Caki2 (cell line): ENCODE results near the gene CD300LG. TPM values are rescaled to one million over a fixed set of nuclear protein-coding genes. Genes with fewer than 3 reads are reported as not detected.
"Not testable (repeated sequence)": the region's sequence is repeated elsewhere in the genome, so short reads cannot be mapped to it uniquely, and the experiment has no call there.

Source experiments
- DNase-seq: peaks from one replicate; pipeline ENCODE4 v3.0.0-alpha.2; 2015; ENCODE audit warnings: low read depth
- in situ Hi-C: cut with HindIII; loops from 2 replicates; pipeline ENCODE4 v1.10.0; 2016; ENCODE audit warnings: low sequenced_read_pairs, low pct_unique_long_range_greater_than_20kb, mixed read lengths
- total RNA-seq: library from RNA; depleted of rRNA; stranded (reverse); fragments of >200 nt; shearing (Covaris generic); gene quantifications from 2 replicates; pipeline ENCODE4 v1.2.3, GENCODE V29; 2014; ENCODE audit warnings: low replicate concordance; rRNA removed

Gene CD300LG, protein sequence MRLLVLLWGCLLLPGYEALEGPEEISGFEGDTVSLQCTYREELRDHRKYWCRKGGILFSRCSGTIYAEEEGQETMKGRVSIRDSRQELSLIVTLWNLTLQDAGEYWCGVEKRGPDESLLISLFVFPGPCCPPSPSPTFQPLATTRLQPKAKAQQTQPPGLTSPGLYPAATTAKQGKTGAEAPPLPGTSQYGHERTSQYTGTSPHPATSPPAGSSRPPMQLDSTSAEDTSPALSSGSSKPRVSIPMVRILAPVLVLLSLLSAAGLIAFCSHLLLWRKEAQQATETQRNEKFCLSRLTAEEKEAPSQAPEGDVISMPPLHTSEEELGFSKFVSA
- not detected in 2 replicates for total RNA-seq

DNA sequence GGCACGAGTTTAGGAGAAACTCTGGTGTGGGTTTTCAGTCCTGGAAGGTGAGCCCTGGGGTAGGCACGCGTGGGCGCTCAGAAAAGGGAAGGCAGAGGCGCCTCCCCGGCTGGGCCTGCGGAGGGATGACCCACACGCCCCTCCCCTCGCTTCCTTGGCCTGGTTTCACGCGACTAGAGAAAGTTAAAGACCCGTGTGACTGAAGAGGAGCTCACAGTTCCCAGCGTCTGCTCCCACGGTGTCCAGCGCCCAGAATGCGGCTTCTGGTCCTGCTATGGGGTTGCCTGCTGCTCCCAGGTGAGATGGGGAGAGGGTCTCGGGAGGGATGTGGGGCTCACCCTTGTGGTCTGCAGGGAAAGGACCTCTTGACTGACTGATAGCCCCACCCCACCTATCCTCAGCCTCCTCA, at the start of gene CD300LG:
Gene CD300LG (plus strand): TSS at position 214 of the 409 bp plus-strand sequence. CDS start 41 bp downstream, at position 255.
- no peak for DNase-seq
- in situ Hi-C loops, result no loop called here

- in situ Hi-C loops, result not testable (repeated sequence)
These were observed 49.0 kb upstream of the CD300LG start for GRCh38 chr17:43798024-43798423.

DNA sequence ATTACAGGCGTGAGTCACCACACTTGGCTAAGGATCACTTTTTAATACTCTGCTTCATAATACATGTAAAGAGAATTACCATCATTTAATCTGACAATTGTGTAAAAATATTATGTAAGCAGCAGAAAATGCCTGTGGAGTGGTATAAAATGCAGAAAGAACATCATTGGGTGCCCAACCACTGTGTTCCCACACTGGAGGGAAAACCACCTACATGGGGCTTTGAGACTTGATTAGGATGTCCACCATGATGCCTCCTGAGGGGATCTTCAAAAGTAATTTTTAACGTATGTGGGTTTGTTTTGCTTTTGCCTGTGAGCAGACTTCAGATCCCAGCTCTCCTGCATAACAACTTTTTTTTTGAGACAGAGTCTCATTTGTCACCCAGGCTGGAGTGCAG, 47.9 kb upstream of the CD300LG start:
- no peak for DNase-seq
- in situ Hi-C loops, result no loop called here

More at GRCh38 chr17:43798024-43798423, 49.0 kb upstream of the CD300LG start:
- DNase-seq, result not testable (repeated sequence)

DNA sequence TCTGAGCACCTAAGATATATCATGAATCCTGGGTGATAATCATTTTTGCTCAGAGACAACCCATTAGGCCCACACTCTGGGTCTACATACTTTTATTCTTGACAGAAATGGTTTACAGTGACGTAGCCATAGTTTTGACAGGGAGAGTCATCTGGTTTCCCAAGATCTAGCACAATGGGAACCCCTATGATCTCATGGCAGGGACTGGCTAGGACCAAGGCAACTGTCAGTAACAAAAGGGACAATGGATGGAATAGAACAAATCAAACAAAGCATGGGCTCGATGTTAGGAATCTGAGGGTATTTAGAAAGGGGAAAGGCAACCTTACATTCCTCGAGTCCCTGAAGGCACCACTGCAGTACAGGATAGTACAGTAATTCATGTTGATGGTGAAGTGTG, 46.2 kb upstream of the CD300LG start:
- no peak for DNase-seq
- in situ Hi-C loops, result no loop called here

- DNase-seq, result no peak
- in situ Hi-C loops, result no loop called here
These were observed 45.1 kb upstream of the CD300LG start for GRCh38 chr17:43801844-43802243.

DNA sequence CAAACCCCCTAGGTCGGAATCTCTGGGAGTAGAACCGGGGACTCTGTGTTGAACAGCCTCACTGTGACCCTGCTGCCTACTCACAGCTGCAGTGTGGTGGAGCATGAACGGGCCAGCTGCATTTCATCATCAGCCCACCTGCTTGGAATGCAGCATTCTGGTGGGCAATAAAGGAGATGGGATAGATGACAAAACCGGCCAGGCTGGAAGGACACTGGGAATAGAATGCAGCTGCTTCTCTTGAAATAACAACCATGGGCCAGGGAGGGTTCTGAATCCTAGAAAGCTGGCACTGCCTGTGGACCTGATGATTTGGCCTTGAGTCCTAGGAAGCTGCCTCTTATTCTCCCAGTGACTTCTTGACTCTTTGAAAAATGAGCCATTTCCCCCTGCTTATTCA, 43.2 kb upstream of the CD300LG start:
- DNase-seq, result no peak
- in situ Hi-C loops, result no loop called here

DNA sequence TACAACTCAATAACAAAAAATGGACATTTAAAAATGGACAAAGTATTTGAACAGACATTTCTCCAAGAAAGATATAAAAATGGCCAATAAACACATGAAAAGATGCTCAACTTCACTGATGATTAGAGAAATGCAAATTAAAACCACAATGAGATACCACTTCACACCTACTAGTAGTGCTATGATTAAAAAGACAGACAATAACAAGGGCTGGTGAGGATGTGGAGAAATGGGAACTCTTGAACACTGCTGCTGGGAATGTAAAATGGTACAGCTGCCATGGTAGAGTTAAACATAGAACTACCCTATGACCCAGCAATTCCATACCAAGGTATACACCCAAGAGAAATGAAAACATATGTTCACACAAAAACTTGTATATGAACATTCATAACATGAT, 41.9 kb upstream of the CD300LG start:
- DNase-seq, result no peak
- in situ Hi-C loops, result no loop called here

DNA sequence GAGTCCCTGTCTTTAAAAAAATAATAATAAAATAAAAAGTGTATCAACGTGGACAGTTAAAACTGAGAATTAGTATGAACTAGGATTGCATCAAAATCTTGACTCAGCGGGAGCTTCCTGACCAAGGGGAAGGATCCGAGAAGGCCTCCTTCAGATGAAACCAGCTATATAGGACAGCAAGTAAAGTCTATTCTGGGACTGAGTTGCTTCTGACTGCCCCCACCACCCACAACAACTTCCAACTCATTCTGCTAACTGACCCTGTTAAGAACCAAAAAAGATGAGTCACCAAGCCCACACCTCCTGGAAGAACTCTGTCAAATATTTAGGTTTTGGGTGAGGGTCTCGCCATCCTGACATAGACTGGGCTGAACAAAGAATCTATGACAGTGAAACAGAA, 38.9 kb upstream of the CD300LG start:
- DNase-seq, result no peak
- in situ Hi-C loops, result no loop called here

DNA sequence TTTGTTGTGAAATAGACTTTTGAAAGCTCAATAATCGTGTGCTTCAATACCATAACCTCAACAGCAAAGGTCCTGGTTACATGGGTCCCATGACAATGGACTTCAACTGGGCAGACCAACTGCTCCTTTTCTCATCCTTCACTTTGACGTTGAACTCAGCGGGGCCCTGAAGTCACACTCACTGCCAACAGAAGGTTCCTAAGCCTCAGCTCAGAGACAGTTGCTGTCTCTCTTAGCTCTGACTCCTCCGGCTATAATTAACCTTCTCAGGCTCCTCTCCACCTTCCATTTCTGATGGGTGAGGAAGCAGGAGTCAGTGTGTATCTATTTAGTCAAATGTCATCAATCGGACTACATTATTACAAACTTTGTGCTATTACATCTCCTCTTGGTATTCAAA, 37.9 kb upstream of the CD300LG start:
- in situ Hi-C loops, result no loop called here
- no peak for DNase-seq

GRCh38 chr17:43810226-43810715, 36.7 kb upstream of the CD300LG start:
- DNase-seq, result no peak
- in situ Hi-C loops, result no loop called here

DNA sequence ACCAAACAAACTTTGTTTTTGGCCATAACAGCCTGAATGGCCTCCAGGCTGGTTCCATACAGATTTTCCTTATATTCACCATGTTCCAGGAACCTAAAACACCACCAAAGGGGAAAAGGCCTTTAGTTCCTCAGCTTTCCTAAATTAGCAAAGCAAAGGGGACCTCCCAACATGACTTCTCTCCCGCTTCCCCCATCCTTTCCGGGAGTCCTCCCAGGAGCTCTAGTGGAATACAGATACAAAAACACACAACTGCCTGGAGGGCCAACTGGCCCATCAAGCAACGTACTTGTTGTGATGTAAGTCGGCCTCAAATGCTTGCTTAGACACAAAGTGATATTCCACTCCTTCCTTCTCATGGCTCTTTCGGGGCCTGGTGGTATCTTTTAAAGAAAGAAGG, 36.2 kb upstream of the CD300LG start:
- no peak for DNase-seq
- in situ Hi-C loops, result no loop called here

DNA sequence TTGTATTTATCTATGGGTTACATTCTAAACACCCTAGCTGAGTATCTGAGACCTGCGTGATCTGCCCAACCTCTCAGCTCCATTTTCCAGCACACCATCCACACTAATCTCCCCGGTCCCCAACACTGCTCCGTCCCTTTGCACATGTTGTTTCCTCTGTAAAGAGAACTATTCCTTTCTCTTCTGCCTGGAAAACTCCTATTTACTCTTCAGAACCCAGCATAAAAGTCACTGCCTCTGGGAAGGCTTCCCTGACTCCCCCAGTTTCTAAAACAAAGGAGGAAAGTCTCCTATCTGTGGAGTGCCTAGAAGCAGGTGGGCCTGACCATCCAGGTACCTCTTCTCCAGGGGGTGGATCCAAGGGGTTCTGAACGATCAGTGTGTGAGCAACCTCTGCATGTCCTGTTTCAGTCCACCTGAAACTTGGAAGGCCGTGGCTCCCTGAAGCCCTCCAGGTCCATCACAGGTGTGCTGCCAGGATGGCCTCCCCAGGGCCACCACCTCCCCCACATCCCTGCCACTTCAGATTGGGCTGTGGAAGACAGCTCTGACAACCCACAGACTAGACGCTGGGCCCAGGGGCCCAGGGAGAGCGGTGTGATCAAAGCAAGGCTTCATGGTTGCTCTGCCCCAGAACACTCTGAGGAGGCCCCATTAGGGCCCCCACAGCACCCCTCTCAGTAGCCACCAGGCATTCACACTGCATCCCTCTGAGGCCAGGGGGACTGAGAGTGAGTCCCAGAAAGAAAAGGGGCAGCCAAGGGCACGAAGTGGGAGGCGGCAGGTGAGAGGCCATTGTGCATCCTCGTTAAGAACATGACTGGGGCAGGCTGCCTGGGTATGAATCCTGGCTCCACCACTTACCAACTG, 34.3 kb upstream of the CD300LG start:
- in situ Hi-C loops, result no loop called here
- DNase-seq, result no peak

GRCh38 chr17:43813386-43813785, 33.6 kb upstream of the CD300LG start:
- no peak for DNase-seq
- in situ Hi-C loops, result no loop called here

GRCh38 chr17:43814026-43814425, 33.0 kb upstream of the CD300LG start:
- DNase-seq, result no peak

DNA sequence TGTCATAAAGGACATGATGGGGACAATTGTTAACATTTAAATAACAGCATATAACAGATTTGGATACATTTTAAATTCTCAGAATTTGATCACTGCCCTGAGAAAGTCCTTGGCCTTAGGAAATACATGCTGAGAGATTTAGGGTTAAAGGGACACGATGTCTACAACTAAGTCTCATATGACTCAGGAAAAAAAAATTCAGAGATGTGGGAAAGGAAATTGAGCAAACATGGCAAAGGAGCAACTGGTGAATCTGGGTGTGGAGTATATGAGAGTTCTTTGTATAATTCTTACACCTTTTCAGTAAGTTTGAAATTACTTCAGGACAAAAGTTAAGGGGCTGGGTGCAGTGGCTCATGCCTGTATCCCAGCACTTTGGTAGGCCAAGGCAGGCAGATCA, 32.3 kb upstream of the CD300LG start:
- DNase-seq, result no peak

More at GRCh38 chr17:43814026-43814425, 33.0 kb upstream of the CD300LG start:
- in situ Hi-C loops, result no loop called here

DNA sequence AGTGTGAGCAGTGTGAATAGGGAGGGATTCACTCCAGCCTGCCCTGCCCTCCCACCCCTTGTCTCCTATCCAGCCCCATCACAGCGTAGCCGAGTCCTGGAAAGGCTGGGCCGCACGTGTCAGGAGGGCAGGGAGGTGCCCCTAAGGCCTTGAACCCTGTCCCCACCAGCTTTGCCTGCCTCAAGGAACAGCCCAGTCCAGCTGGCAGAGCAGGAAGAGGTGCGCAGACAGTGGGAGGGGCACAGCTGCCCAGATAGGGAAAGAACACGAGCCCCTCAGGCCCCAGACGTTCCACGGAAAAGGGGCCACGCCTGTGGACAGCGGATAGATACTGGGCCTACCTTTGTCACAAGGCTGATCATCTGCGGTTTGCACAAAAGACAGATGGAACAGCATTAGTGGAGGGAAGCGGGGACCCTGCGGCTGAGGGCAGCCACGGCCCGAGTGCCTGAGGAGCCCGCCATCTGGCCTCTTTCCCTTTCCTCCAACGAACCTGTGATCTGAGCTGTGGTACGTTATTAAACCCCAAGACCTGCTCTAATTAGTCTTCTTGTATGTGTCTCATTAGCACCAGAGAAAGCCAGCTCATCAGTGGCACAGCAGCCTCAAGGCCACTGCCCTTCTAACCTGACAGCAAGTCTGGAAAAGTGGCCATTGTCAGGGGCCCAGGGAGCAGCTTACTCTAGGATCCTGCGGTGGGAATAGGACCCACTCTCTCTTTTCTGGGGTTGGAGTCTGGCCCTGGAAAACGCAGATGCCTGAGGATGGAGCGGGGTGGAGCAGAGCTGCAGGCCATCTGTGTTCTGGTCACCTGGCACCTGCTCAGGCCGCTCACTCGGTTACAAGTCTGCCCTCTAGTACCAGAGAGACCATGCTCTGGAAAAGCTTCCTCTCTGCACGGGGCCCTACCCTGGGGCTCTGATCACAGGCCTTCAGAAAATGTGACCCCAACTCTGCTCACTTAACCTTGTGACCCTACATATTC, 30.3 kb upstream of the CD300LG start:
- in situ Hi-C loops, result no loop called here
- DNase-seq, result no peak

More for the DNA sequence above, 32.3 kb upstream of the CD300LG start:
- in situ Hi-C loops, result no loop called here

- DNase-seq, result no peak
- in situ Hi-C loops, result no loop called here
These were observed 29.1 kb upstream of the CD300LG start for GRCh38 chr17:43817826-43818225.

DNA sequence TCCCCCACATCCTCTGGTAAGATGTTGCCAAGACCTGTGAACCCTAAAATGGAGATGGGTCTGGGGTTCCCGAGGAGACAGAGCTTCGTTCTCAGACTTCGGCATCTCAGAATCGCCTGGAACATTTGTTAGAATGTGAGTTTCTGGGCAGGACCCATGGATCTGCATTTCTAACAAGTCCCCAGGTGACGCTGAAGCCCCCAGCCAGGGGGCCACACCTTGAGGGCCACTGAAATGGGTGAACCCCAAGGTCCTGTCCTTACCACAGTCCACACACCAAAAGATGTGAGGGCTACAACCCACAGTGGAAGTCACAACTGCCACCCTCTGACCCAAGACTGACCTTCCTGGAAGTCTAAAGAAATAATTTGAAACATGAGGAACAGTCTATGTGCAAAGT, 28.0 kb upstream of the CD300LG start:
- in situ Hi-C loops, result no loop called here
- no peak for DNase-seq
